Left kidney (tissue), 2 donors: ENCODE results near the gene MICAL3. TPM values are rescaled to one million over a fixed set of nuclear protein-coding genes. Genes with fewer than 3 reads are reported as not detected.

Experiments
- DNase-seq: peaks from one replicate; pipeline ENCODE4 v3.0.0-alpha.2; 2013
- polyA plus RNA-seq: library from polyadenylated mRNA; unstranded; fragments of 120-200 nt; gene quantifications from one replicate; pipeline ENCODE4 v1.2.1, GENCODE V29; 2013; ENCODE audit not compliant: insufficient read length

MICAL3 gene
- polyA plus RNA-seq, 1 donor: 46.3 TPM

- no peak for DNase-seq
Observed at GRCh38 chr22:17842386-17842785, 182.0 kb downstream of the MICAL3 start.

GRCh38 chr22:17841836-17842235 is 182.5 kb downstream of the MICAL3 start:
- no peak for DNase-seq

GRCh38 chr22:17838180-17838865 is 186.0 kb downstream of the MICAL3 start:
- DNase-seq: no peak

GRCh38 chr22:17836992-17837742 is 187.2 kb downstream of the MICAL3 start:
- DNase-seq: peak; percentile 82

- no peak for DNase-seq
Observed at GRCh38 chr22:17835256-17835655, 189.1 kb downstream of the MICAL3 start.

- no peak for DNase-seq
Observed at GRCh38 chr22:17833489-17833888, 190.9 kb downstream of the MICAL3 start.

GRCh38 chr22:17832665-17833064 is 191.7 kb downstream of the MICAL3 start:
- DNase-seq: no peak

- no peak for DNase-seq
Observed at GRCh38 chr22:17831501-17832251, 192.7 kb downstream of the MICAL3 start.

GRCh38 chr22:17830043-17830961 is 194.1 kb downstream of the MICAL3 start:
- DNase-seq: peak; percentile 86

- DNase-seq: no peak
Observed at GRCh38 chr22:17829695-17830042, 194.7 kb downstream of the MICAL3 start.

GRCh38 chr22:17828502-17829080 is 195.8 kb downstream of the MICAL3 start:
- no peak for DNase-seq

- DNase-seq: no peak
Observed at GRCh38 chr22:17827466-17827865, 196.9 kb downstream of the MICAL3 start.

GRCh38 chr22:17825876-17826550 is 198.3 kb downstream of the MICAL3 start:
- no peak for DNase-seq

- DNase-seq: no peak
Observed at GRCh38 chr22:17824457-17824856, 199.9 kb downstream of the MICAL3 start.

- no peak for DNase-seq
Observed at GRCh38 chr22:17823964-17824363, 200.4 kb downstream of the MICAL3 start.

GRCh38 chr22:17823226-17823625 is 201.1 kb downstream of the MICAL3 start:
- no peak for DNase-seq

- no peak for DNase-seq
Observed at GRCh38 chr22:17822087-17822486, 202.3 kb downstream of the MICAL3 start.

- no peak for DNase-seq
Observed at GRCh38 chr22:17820879-17821439, 203.4 kb downstream of the MICAL3 start.

GRCh38 chr22:17818649-17819048 is 205.7 kb downstream of the MICAL3 start:
- DNase-seq: no peak

GRCh38 chr22:17818180-17818579 is 206.2 kb downstream of the MICAL3 start:
- no peak for DNase-seq
